SU-DHL-6 (cell line): ENCODE results near the gene HS6ST3.

Source experiments
- H2AFZ ChIP-seq: fragments of 200-600 bp; sonication (generic); 2 replicates; pipeline ENCODE4 v1.6.1; 2014; ENCODE audit warnings: low read depth, mild to moderate bottlenecking, moderate library complexity, mixed read lengths, antibody characterized with exemption, low read length; ENCODE audit not compliant: severe bottlenecking
- H3F3A ChIP-seq: fragments of 200-600 bp; shearing (Covaris generic); 2 replicates; pipeline ENCODE4 v1.6.0; 2016; ENCODE audit warnings: antibody characterized with exemption, mild to moderate bottlenecking; ENCODE audit not compliant: insufficient read depth
- H3K27ac ChIP-seq: fragments of 200-600 bp; sonication (generic); 2 replicates; pipeline ENCODE4 v1.5.1; 2016; ENCODE audit warnings: low read depth, mild to moderate bottlenecking, low read length, moderate library complexity, mixed read lengths
- H3K27me3 ChIP-seq: fragments of 200-600 bp; sonication (generic), shearing (Covaris generic); 2 replicates; pipeline ENCODE4 v1.6.0; 2014; ENCODE audit warnings: mild to moderate bottlenecking, low read length
- H3K36me3 ChIP-seq: fragments of 200-600 bp; sonication (generic); 2 replicates; pipeline ENCODE4 v1.6.1; 2014; ENCODE audit warnings: mild to moderate bottlenecking, low read length, mixed read lengths
- H3K4me2 ChIP-seq: fragments of 300-600, 200-600 bp; shearing (Covaris generic), sonication (generic); 2 replicates; pipeline ENCODE4 v1.6.0; 2014; ENCODE audit warnings: low read length, low read depth, mild to moderate bottlenecking; ENCODE audit not compliant: poor library complexity, severe bottlenecking
- H3K4me3 ChIP-seq: fragments of 200-600 bp; sonication (generic); 2 replicates; pipeline ENCODE4 v1.5.1; 2014; ENCODE audit warnings: antibody characterized with exemption, low read length, mild to moderate bottlenecking, mixed read lengths; ENCODE audit not compliant: insufficient read depth, poor library complexity, severe bottlenecking
- H3K79me2 ChIP-seq: fragments of 200-600 bp; sonication (generic); 2 replicates; pipeline ENCODE4 v1.6.1; 2014; ENCODE audit warnings: mild to moderate bottlenecking, low read length, moderate library complexity; ENCODE audit not compliant: insufficient read depth
- H3K9ac ChIP-seq: fragments of 200-600 bp; sonication (generic); 2 replicates; pipeline ENCODE4 v1.7.0; 2014; ENCODE audit warnings: mild to moderate bottlenecking, low read length
- H3K9me2 ChIP-seq: fragments of 200-600 bp; sonication (generic); replicated peaks from 2 replicates; pipeline ENCODE4 v1.6.1; 2014; ENCODE audit warnings: low read length; ENCODE audit not compliant: insufficient read depth
- H3K9me3 ChIP-seq: fragments of 200-600 bp; sonication (generic); 2 replicates; pipeline ENCODE4 v1.6.1; 2014; ENCODE audit warnings: low read length, mixed read lengths; ENCODE audit not compliant: insufficient read depth
- H4K20me1 ChIP-seq: fragments of 200-600 bp; sonication (generic); 2 replicates; pipeline ENCODE4 v1.6.1; 2014; ENCODE audit warnings: low read depth, mild to moderate bottlenecking, antibody characterized with exemption, low read length, moderate library complexity, mixed read lengths
- CTCF ChIP-seq: fragments of 200-600 bp; sonication (generic); IDR thresholded peaks from one replicate; pipeline ENCODE4 v1.5.1; 2017; ENCODE audit warnings: antibody characterized with exemption, mild to moderate bottlenecking, low read length, moderate library complexity; ENCODE audit not compliant: insufficient read depth, poor library complexity, severe bottlenecking
- EZH2phosphoT487 ChIP-seq: fragments of 200-600 bp; sonication (generic), shearing (Covaris generic); conservative IDR thresholded peaks from 2 replicates; pipeline ENCODE4 v1.6.1; 2018; ENCODE audit warnings: mild to moderate bottlenecking, antibody characterized with exemption, low read length, moderate library complexity, mixed read lengths

Gene HS6ST3

GRCh38 chr13:96346921-96347320 is 257.0 kb downstream of the HS6ST3 start:
- Histone ChIP-seq H3K36me3 (no peaks in the 10 kb centered on the region), H3K27me3 (no peaks in the 10 kb centered on the region), H2AFZ (no peak overlapping the region), H4K20me1 (no peaks in the 10 kb centered on the region), H3K79me2 (no peaks in the 10 kb centered on the region), H3K9ac (no peak overlapping the region), H3K9me3 (no peaks in the 10 kb centered on the region), H3K4me3 (no peak overlapping the region), H3F3A (no peaks in the 10 kb centered on the region), H3K27ac (no peak overlapping the region), H3K9me2 (no peaks in the 10 kb centered on the region), H3K4me2 (no peak overlapping the region)
- TF ChIP-seq CTCF (no peak), EZH2phosphoT487 (no peak)

- H2AFZ ChIP-seq = no peak overlapping the region
- H3K36me3 ChIP-seq = no peaks in the 10 kb centered on the region
- no peak for TF ChIP-seq CTCF
- no peak for TF ChIP-seq EZH2phosphoT487
- no peaks in the 10 kb centered on the region for H3K9me3 ChIP-seq
- no peaks in the 10 kb centered on the region for H3F3A ChIP-seq
- no peak overlapping the region for H3K4me2 ChIP-seq
- H3K9ac ChIP-seq = no peak overlapping the region
- H3K27ac ChIP-seq = no peak overlapping the region
- H4K20me1 ChIP-seq = no peaks in the 10 kb centered on the region
- H3K27me3 ChIP-seq = no peaks in the 10 kb centered on the region
- no peaks in the 10 kb centered on the region for H3K9me2 ChIP-seq
- H3K4me3 ChIP-seq = no peak overlapping the region
- H3K79me2 ChIP-seq = no peaks in the 10 kb centered on the region
Observed at GRCh38 chr13:96373597-96373996, 283.7 kb downstream of the HS6ST3 start.

- no peak overlapping the region for H3K4me3 ChIP-seq
- no peak overlapping the region for H3K27ac ChIP-seq
- TF ChIP-seq EZH2phosphoT487 (no peak), CTCF (no peak)
Observed at GRCh38 chr13:96377835-96378234, 287.9 kb downstream of the HS6ST3 start.

GRCh38 chr13:96379967-96380366 is 290.1 kb downstream of the HS6ST3 start:
- no peaks in the 10 kb centered on the region for H3K9me3 ChIP-seq
- no peak overlapping the region for H2AFZ ChIP-seq
- H3K36me3 ChIP-seq = no peaks in the 10 kb centered on the region
- H3K4me2 ChIP-seq = no peak overlapping the region
- no peaks in the 10 kb centered on the region for H3K79me2 ChIP-seq
- no peak for TF ChIP-seq CTCF
- TF ChIP-seq EZH2phosphoT487 = no peak
- H3K4me3 ChIP-seq = no peak overlapping the region
- H4K20me1 ChIP-seq = no peaks in the 10 kb centered on the region
- H3K27me3 ChIP-seq = no peaks in the 10 kb centered on the region
- H3K9me2 ChIP-seq = no peaks in the 10 kb centered on the region
- no peak overlapping the region for H3K9ac ChIP-seq
- no peak overlapping the region for H3K27ac ChIP-seq
- no peaks in the 10 kb centered on the region for H3F3A ChIP-seq

More at GRCh38 chr13:96377835-96378234, 287.9 kb downstream of the HS6ST3 start:
- Histone ChIP-seq H3K4me2 (no peak overlapping the region), H3K27me3 (no peaks in the 10 kb centered on the region), H4K20me1 (no peaks in the 10 kb centered on the region), H3K9ac (no peak overlapping the region), H3K9me3 (no peaks in the 10 kb centered on the region), H3K79me2 (no peaks in the 10 kb centered on the region), H3F3A (no peaks in the 10 kb centered on the region), H2AFZ (no peak overlapping the region), H3K9me2 (no peaks in the 10 kb centered on the region), H3K36me3 (no peaks in the 10 kb centered on the region)
